IPS-15b (cell line): ENCODE results near the gene CFAP54.

Source experiments
- H3K27me3 ChIP-seq: one replicate; pipeline ENCODE4 v1.6.1; 2013; ENCODE audit warnings: low read length; ENCODE audit not compliant: control insufficient read depth, insufficient read depth
- H3K36me3 ChIP-seq: one replicate; pipeline ENCODE4 v1.6.1; 2013; ENCODE audit warnings: low read length; ENCODE audit not compliant: control insufficient read depth, insufficient read depth
- H3K4me1 ChIP-seq: one replicate; pipeline ENCODE4 v1.6.1; 2013; ENCODE audit warnings: mild to moderate bottlenecking, low read length; ENCODE audit not compliant: control insufficient read depth, insufficient read depth
- H3K4me3 ChIP-seq: one replicate; pipeline ENCODE4 v1.5.1; 2013; ENCODE audit warnings: low read depth, low read length
- H3K9ac ChIP-seq: one replicate; pipeline ENCODE4 v1.6.1; 2013; ENCODE audit warnings: low read depth, mild to moderate bottlenecking, low read length
- H3K9me3 ChIP-seq: one replicate; pipeline ENCODE4 v1.6.1; 2013; ENCODE audit warnings: mild to moderate bottlenecking, low read length; ENCODE audit not compliant: control insufficient read depth, insufficient read depth

The CFAP54 gene

GRCh38 chr12:96502477-96502876, 13.1 kb downstream of the CFAP54 start:
- Histone ChIP-seq H3K4me1 (no peaks in the 10 kb centered on the region), H3K36me3 (no peaks in the 10 kb centered on the region), H3K27me3 (no peaks in the 10 kb centered on the region), H3K9ac (no peak overlapping the region), H3K9me3 (no peaks in the 10 kb centered on the region), H3K4me3 (no peak overlapping the region)

GRCh38 chr12:96502949-96503532, 13.7 kb downstream of the CFAP54 start:
- Histone ChIP-seq H3K4me1 (no peaks in the 10 kb centered on the region), H3K27me3 (no peaks in the 10 kb centered on the region), H3K9ac (no peak overlapping the region), H3K36me3 (no peaks in the 10 kb centered on the region), H3K9me3 (no peaks in the 10 kb centered on the region), H3K4me3 (no peak overlapping the region)

GRCh38 chr12:96503976-96504375, 14.6 kb downstream of the CFAP54 start:
- no peaks in the 10 kb centered on the region for H3K27me3 ChIP-seq
- H3K9ac ChIP-seq: no peak overlapping the region
- H3K4me3 ChIP-seq: no peak overlapping the region

GRCh38 chr12:96506776-96507175, 17.4 kb downstream of the CFAP54 start:
- no peak overlapping the region for H3K4me3 ChIP-seq
- no peaks in the 10 kb centered on the region for H3K27me3 ChIP-seq
- no peaks in the 10 kb centered on the region for H3K9me3 ChIP-seq
- no peak overlapping the region for H3K9ac ChIP-seq
- H3K36me3 ChIP-seq: no peaks in the 10 kb centered on the region
- H3K4me1 ChIP-seq: no peaks in the 10 kb centered on the region

More at GRCh38 chr12:96503976-96504375, 14.6 kb downstream of the CFAP54 start:
- Histone ChIP-seq H3K36me3 (no peaks in the 10 kb centered on the region), H3K4me1 (no peaks in the 10 kb centered on the region), H3K9me3 (no peaks in the 10 kb centered on the region)

- H3K4me1 ChIP-seq: peaks cover 3% of the 10 kb centered on the region
- no peak overlapping the region for H3K4me3 ChIP-seq
These were observed 21.0 kb downstream of the CFAP54 start for GRCh38 chr12:96510306-96510764.

GRCh38 chr12:96513166-96513565, 23.8 kb downstream of the CFAP54 start:
- peaks cover 3% of the 10 kb centered on the region for H3K4me1 ChIP-seq
- no peaks in the 10 kb centered on the region for H3K9me3 ChIP-seq
- H3K27me3 ChIP-seq: no peaks in the 10 kb centered on the region
- no peaks in the 10 kb centered on the region for H3K36me3 ChIP-seq
- no peak overlapping the region for H3K4me3 ChIP-seq
- H3K9ac ChIP-seq: no peak overlapping the region

More at GRCh38 chr12:96510306-96510764, 21.0 kb downstream of the CFAP54 start:
- Histone ChIP-seq H3K9me3 (no peaks in the 10 kb centered on the region), H3K36me3 (no peaks in the 10 kb centered on the region), H3K27me3 (no peaks in the 10 kb centered on the region), H3K9ac (no peak overlapping the region)

GRCh38 chr12:96513681-96514080, 24.3 kb downstream of the CFAP54 start:
- Histone ChIP-seq H3K9ac (no peak overlapping the region), H3K4me1 (peaks cover 3% of the 10 kb centered on the region), H3K36me3 (no peaks in the 10 kb centered on the region), H3K4me3 (no peak overlapping the region), H3K9me3 (no peaks in the 10 kb centered on the region), H3K27me3 (no peaks in the 10 kb centered on the region)

- H3K36me3 ChIP-seq: no peaks in the 10 kb centered on the region
- peaks cover 3% of the 10 kb centered on the region for H3K4me1 ChIP-seq
- H3K9me3 ChIP-seq: no peaks in the 10 kb centered on the region
- H3K4me3 ChIP-seq: no peak overlapping the region
- no peaks in the 10 kb centered on the region for H3K27me3 ChIP-seq
- H3K9ac ChIP-seq: no peak overlapping the region
These were observed 25.0 kb downstream of the CFAP54 start for GRCh38 chr12:96514328-96514727.

- H3K27me3 ChIP-seq: no peaks in the 10 kb centered on the region
- peaks cover 6% of the 10 kb centered on the region for H3K4me1 ChIP-seq
- H3K9ac ChIP-seq: no peak overlapping the region
- H3K4me3 ChIP-seq: no peak overlapping the region
- H3K36me3 ChIP-seq: no peaks in the 10 kb centered on the region
- H3K9me3 ChIP-seq: no peaks in the 10 kb centered on the region
These were observed 27.4 kb downstream of the CFAP54 start for GRCh38 chr12:96516472-96517430.

GRCh38 chr12:96520767-96521166, 31.4 kb downstream of the CFAP54 start:
- Histone ChIP-seq H3K4me3 (no peak overlapping the region), H3K36me3 (no peaks in the 10 kb centered on the region), H3K27me3 (no peaks in the 10 kb centered on the region), H3K9me3 (no peaks in the 10 kb centered on the region), H3K4me1 (peaks cover 16% of the 10 kb centered on the region), H3K9ac (no peak overlapping the region)

- H3K4me3 ChIP-seq: no peak overlapping the region
- H3K9me3 ChIP-seq: no peaks in the 10 kb centered on the region
- H3K4me1 ChIP-seq: peaks cover 16% of the 10 kb centered on the region
- H3K9ac ChIP-seq: no peak overlapping the region
- H3K27me3 ChIP-seq: no peaks in the 10 kb centered on the region
- no peaks in the 10 kb centered on the region for H3K36me3 ChIP-seq
These were observed 32.7 kb downstream of the CFAP54 start for GRCh38 chr12:96521895-96522682.
